AG10803 (cell line): ENCODE data around the gene ATG9A.
"Not testable (repeated sequence)": the region's sequence is repeated elsewhere in the genome, so short reads cannot be mapped to it uniquely, and the experiment has no call there.

Source experiments
- DNase-seq: peaks from one replicate; pipeline ENCODE4 v3.0.0; 2010; ENCODE audit warnings: low read depth
- H3K4me3 ChIP-seq: 2 replicates; pipeline ENCODE4 v1.5.1; 2011; ENCODE audit warnings: mild to moderate bottlenecking, low read length, control low read depth
- CTCF ChIP-seq: conservative IDR thresholded peaks from 2 replicates; pipeline ENCODE4 v1.5.1; 2011; ENCODE audit warnings: mild to moderate bottlenecking, low read length, control low read depth, inconsistent platforms

The ATG9A gene

GRCh38 chr2:219204425-219205164 lies 24.8 kb downstream of the ATG9A start:
- TF ChIP-seq CTCF = no peak
- DNase-seq = no peak
- no peak overlapping the region for H3K4me3 ChIP-seq

GRCh38 chr2:219201331-219201730 lies 28.1 kb downstream of the ATG9A start:
- DNase-seq, H3K4me3 ChIP-seq: not testable (repeated sequence)

GRCh38 chr2:219200502-219201326 lies 28.7 kb downstream of the ATG9A start:
- not testable (repeated sequence) for H3K4me3 ChIP-seq, DNase-seq

- TF ChIP-seq CTCF = no peak
- DNase-seq = no peak
- H3K4me3 ChIP-seq = no peak overlapping the region
These were observed 29.8 kb downstream of the ATG9A start for GRCh38 chr2:219199470-219200211.

- TF ChIP-seq CTCF = no peak
These were observed 30.5 kb downstream of the ATG9A start for GRCh38 chr2:219198974-219199373.

GRCh38 chr2:219197388-219197787 lies 32.0 kb downstream of the ATG9A start:
- H3K4me3 ChIP-seq = no peak overlapping the region
- DNase-seq = no peak
- no peak for TF ChIP-seq CTCF

More at GRCh38 chr2:219198974-219199373, 30.5 kb downstream of the ATG9A start:
- no peak overlapping the region for H3K4me3 ChIP-seq
- no peak for DNase-seq

GRCh38 chr2:219186754-219187456 lies 42.5 kb downstream of the ATG9A start:
- no peak for DNase-seq
- TF ChIP-seq CTCF = no peak
- no peak overlapping the region for H3K4me3 ChIP-seq
